ENCODE data around the gene NCOA1. TPM values are rescaled to one million over a fixed set of nuclear protein-coding genes. Genes with fewer than 3 reads are reported as not detected.
"Not testable (repeated sequence)": the region's sequence is repeated elsewhere in the genome, so short reads cannot be mapped to it uniquely, and the experiment has no call there.

Gene NCOA1
- total RNA-seq, 2 experiments from 2014 or later: 19.2 to 20.2 TPM

DNA sequence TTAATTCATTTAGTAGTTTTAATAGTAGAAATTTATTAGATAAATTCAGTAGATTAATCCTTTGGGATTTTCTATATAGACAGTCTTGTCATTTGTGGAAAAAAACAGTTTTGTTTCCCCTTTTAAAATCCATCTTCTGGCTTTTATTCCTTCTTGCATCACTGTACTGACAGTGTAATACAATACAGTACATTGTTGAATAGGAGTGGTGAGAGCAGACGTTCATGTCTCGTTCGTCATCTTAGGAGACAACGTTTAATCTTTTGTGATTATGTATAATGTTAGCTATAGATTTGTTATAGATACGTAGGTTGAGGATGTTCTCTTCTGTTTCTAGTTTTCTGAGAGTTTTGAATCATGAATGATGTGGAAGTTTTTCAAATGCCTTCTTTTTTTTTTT is 61.8 kb downstream of the NCOA1 start:
- Mint-ChIP-seq H3K4me3 (no peak overlapping the region), H3K9me3 (peaks cover 30% of the 10 kb centered on the region), H3K4me1 (peaks cover 11% of the 10 kb centered on the region), H3K27me3 (no peaks in the 10 kb centered on the region), H3K36me3 (peaks cover 59% of the 10 kb centered on the region), H3K27ac (no peak overlapping the region)
- no peak for DNase-seq

DNA sequence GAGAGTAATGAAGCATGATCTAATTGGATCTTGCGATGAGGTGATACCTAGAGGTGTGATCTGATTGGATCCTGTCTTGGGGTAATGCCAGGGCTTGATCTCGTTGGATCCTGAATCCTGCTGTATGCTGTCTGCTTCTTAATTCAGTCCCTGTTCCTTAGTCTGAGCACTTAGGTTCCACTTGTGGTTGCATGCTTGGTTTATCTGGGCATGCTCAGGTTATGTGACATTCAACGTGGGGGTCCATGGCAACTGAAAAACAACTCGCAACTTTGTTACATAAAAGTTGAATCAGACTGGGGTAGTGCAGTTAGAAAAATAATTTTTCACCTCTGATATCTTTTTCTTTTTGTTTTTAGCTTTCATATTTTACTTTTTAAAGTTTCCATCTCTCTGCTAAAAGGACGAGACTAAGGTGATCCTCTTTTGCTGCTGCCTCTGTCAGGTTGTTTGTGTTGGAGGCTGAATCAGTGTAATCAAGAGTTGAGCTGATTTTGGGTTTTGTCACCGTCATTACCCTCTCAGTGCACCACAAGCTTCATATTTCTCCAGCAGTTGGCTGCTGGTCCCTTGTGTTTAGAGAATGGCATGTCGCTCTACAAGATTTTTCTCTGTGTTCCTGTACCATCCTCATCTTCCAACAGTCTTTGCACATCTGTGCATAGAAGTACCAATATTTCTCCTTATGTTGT is 67.9 kb downstream of the NCOA1 start:
- H3K9me3 Mint-ChIP-seq: peaks cover 17% of the 10 kb centered on the region
- H3K4me1 Mint-ChIP-seq: peaks cover 19% of the 10 kb centered on the region
- peaks cover 58% of the 10 kb centered on the region for H3K36me3 Mint-ChIP-seq
- DNase-seq: no peak
- H3K27ac Mint-ChIP-seq: no peak overlapping the region
- H3K27me3 Mint-ChIP-seq: no peaks in the 10 kb centered on the region
- no peak overlapping the region for H3K4me3 Mint-ChIP-seq

DNA sequence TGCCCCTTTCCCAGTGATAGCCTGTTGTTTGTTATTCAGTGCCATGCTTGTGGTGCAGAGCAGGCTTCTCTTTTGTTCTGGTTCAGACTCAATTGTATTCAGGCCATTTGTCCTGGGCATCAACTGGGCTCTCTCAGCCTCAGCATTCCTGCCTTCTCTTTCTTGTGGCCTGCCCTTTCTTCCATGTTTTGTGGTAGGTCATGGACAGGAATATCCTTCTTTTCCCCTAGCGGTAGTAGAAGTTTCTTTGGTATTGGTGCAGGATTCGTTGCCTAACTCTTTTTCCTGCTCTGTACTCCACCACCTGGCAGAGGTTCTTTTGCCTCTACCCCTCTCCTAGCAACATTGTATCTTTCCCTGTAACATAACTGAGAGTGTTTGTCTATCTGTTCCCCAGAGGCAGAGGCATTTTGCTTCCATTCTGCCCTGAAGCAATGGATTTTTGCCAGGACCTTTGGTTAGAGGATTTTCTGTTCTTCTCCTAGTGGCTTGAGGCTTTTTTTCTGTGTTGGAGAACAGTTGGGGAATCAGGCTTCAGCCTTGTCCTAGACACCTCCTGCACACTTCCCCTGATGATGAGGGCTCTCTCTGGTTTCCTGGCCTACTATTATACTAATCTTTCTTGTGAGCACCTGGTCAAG is 68.5 kb downstream of the NCOA1 start:
- no peak overlapping the region for H3K4me3 Mint-ChIP-seq
- peaks cover 19% of the 10 kb centered on the region for H3K4me1 Mint-ChIP-seq
- peaks cover 14% of the 10 kb centered on the region for H3K9me3 Mint-ChIP-seq
- H3K27ac Mint-ChIP-seq: no peak overlapping the region
- no peaks in the 10 kb centered on the region for H3K27me3 Mint-ChIP-seq
- peaks cover 58% of the 10 kb centered on the region for H3K36me3 Mint-ChIP-seq
- DNase-seq: no peak

DNA sequence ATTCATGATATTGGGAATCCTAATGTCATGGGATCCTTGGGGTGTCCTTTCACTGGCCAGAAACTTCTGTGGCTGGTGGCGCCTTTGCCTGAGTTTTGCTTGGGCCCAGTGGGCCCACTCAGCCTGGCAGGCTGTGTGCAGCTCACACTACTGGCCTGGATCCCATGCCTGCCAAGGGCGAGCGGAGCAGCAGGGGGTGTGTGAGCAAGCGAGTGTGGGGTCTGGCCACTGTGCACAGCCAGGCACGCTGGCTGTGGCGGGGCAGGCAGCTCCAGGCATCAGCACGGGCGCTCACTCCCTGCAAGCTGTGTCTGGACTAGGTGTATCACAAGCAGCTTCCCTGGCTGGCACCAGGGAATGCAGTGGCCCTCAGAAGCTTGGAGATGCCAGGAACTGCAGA is 74.5 kb downstream of the NCOA1 start:
- Mint-ChIP-seq H3K36me3 (peaks cover 41% of the 10 kb centered on the region), H3K27ac (no peak overlapping the region), H3K4me3 (no peak overlapping the region), H3K4me1 (peaks cover 22% of the 10 kb centered on the region), H3K27me3 (no peaks in the 10 kb centered on the region), H3K9me3 (peaks cover 6% of the 10 kb centered on the region)
- no peak for DNase-seq

DNA sequence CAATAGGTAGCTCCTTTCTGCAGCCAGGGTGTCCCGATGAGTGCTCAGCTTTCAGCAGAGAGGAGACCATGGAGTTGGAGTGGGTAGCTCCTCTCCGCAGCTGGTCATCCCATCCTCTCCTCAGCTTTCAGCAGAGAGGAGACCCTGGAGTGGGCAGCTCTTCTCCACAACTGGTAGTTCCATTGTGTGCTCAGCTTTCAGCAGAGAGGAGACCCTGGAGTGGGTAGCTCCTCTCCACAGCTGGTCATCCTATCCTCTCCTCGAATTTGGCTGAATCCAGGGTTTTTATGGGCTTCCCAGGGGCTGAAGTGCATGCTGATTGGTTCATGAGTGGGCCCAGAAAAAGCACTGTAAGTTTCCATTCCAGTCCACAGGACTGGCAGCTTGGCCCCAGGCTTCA is 75.2 kb downstream of the NCOA1 start:
- peaks cover 44% of the 10 kb centered on the region for H3K36me3 Mint-ChIP-seq
- DNase-seq: no peak
- H3K27ac Mint-ChIP-seq: no peak overlapping the region
- H3K27me3 Mint-ChIP-seq: no peaks in the 10 kb centered on the region
- peaks cover 22% of the 10 kb centered on the region for H3K4me1 Mint-ChIP-seq
- peaks cover 6% of the 10 kb centered on the region for H3K9me3 Mint-ChIP-seq
- no peak overlapping the region for H3K4me3 Mint-ChIP-seq

DNA sequence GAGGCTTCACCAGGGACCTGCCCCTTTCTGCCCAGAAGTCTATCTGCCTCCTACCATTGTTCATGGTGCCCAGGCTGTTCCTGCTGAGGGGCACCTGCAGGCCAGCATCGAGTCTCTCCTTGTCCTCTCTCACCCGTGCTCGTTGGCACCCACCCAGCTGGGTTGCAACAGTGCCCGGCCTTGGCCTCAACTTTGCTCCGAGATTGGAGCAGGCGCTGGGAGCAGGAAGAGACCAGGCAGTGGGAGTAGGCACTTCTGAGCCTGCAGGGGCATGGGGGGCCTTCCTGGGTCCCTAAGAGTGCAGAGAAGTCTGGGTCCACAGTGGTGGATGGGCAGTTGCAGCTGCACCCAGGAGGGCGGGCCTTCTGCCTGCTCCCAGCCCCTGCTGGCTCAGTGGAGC is 75.6 kb downstream of the NCOA1 start:
- H3K9me3 Mint-ChIP-seq: peaks cover 6% of the 10 kb centered on the region
- no peak overlapping the region for H3K27ac Mint-ChIP-seq
- H3K4me1 Mint-ChIP-seq: peaks cover 24% of the 10 kb centered on the region
- H3K36me3 Mint-ChIP-seq: peaks cover 44% of the 10 kb centered on the region
- no peaks in the 10 kb centered on the region for H3K27me3 Mint-ChIP-seq
- no peak overlapping the region for H3K4me3 Mint-ChIP-seq
- no peak for DNase-seq

DNA sequence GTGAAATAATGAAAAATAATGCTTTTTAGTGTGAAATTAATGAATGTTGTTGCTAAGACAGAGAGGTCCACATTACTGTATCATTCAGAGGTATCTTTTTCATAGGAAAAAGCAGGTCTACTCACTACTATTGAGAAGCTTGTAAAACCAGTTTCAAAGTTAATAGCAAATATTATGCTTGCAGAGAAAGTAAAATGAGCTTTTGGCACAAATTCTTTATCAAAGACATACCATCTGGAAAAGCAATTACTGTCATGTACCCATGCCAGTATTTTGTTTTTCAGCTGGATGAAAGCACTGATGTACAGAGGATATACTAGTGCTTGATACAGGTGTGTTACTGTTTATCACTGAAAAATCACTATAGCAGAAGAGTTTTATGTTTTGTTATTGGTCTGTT is 77.5 kb downstream of the NCOA1 start:
- Mint-ChIP-seq H3K9me3 (peaks cover 6% of the 10 kb centered on the region), H3K4me3 (no peak overlapping the region), H3K27ac (no peak overlapping the region), H3K36me3 (peaks cover 48% of the 10 kb centered on the region), H3K4me1 (peaks cover 34% of the 10 kb centered on the region), H3K27me3 (no peaks in the 10 kb centered on the region)
- no peak for DNase-seq

DNA sequence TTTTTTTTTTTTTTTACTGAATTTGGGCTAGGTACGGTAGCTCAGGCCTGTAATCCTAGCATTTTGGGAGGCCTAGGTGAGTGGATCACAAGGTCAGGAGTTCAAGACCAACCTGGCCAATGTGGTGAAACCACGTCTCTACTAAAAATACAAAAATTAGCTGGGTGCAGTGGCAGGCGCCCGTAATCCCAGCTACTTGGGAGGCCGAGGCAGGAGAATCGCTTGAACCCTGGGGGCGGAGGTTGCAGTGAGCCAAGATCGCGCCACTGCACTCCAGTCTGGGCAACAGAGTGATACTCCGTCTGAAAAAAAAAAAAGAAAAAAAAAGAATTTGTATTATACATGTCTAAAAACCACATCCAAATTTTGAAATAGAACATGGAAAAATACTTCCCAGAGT is 78.5 kb downstream of the NCOA1 start:
- DNase-seq, H3K27ac Mint-ChIP-seq, H3K9me3 Mint-ChIP-seq, H3K27me3 Mint-ChIP-seq, H3K4me3 Mint-ChIP-seq: not testable (repeated sequence)
- H3K4me1 Mint-ChIP-seq: peaks cover 38% of the 10 kb centered on the region
- peaks cover 46% of the 10 kb centered on the region for H3K36me3 Mint-ChIP-seq

DNA sequence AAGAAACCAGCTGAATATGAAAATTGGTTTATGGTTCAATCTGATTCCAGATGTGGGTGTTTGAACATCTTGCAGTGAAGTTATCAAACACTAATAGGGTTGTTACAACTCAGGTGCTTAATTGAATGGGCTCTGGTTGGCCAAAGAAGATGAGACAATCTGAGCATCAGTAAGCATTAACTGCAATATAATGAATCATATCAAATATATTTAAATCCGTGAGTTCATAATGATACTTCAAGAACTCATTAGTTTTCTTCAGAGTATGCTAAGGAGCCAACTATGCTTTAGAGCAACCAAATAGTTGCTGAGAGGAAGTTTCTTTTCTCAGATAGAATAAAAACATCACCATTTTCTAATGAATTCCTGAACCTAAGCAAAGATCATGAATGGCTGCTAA is 79.2 kb downstream of the NCOA1 start:
- no peak overlapping the region for H3K27ac Mint-ChIP-seq
- no peak for DNase-seq
- H3K4me3 Mint-ChIP-seq: no peak overlapping the region
- peaks cover 6% of the 10 kb centered on the region for H3K9me3 Mint-ChIP-seq
- H3K4me1 Mint-ChIP-seq: peaks cover 43% of the 10 kb centered on the region
- no peaks in the 10 kb centered on the region for H3K27me3 Mint-ChIP-seq
- H3K36me3 Mint-ChIP-seq: peaks cover 49% of the 10 kb centered on the region

DNA sequence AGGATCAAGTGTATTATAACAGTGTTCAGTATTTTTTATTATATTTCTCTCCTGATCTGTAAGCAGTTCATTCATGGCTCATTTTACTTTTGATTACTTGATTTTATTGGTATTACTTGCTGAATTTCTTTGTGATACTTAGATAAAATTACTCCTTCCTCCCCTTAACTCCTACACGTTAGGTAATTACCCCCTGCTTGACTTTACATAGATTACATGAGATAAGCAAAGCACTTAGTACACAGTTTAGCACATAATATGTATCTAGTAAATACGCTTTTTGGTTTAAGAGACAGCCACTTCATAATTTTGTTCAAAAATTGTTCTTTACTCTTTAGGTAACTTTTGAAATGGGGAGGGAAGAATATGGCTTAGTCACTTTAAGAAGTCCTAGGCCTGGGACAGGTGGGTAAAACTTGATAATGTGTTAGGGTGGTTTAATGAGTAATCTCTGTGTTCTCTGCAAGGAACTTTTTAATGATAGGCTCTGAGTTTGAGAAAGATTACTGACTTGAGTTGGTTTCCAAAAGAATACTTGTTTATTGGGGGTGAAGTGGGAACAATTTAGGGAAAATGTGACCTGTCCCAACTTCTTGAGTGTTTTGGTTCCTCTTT is 80.9 kb downstream of the NCOA1 start:
- Mint-ChIP-seq H3K4me1 (peaks cover 58% of the 10 kb centered on the region), H3K9me3 (no peaks in the 10 kb centered on the region), H3K36me3 (peaks cover 42% of the 10 kb centered on the region), H3K27me3 (no peaks in the 10 kb centered on the region), H3K27ac (no peak overlapping the region), H3K4me3 (no peak overlapping the region)
- no peak for DNase-seq

DNA sequence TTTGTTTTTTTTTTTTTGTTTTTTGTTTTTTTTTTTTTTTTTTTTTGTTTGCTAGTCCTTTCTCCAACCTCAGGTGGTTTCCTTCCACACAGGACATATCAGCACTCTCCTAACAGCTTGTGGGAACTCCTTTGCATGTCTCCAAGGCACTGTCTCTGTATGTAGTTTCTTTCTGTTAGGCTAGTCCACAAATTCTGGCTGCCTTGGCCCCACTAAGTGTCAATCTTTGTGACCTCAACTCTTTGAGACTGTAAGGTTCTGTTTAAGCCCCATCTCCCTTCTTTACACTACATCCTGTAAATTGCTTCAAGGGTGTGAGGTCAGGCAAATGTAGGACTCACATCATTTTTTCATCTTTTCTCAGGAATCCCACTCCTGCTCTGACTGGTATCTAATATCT is 85.1 kb downstream of the NCOA1 start:
- no peak for DNase-seq
- Mint-ChIP-seq H3K36me3 (peaks cover 49% of the 10 kb centered on the region), H3K27me3 (no peaks in the 10 kb centered on the region), H3K27ac (peak overlapping the region; percentile 91), H3K4me3 (peak overlapping the region; percentile 32), H3K9me3 (peaks cover 3% of the 10 kb centered on the region), H3K4me1 (peaks cover 71% of the 10 kb centered on the region)

DNA sequence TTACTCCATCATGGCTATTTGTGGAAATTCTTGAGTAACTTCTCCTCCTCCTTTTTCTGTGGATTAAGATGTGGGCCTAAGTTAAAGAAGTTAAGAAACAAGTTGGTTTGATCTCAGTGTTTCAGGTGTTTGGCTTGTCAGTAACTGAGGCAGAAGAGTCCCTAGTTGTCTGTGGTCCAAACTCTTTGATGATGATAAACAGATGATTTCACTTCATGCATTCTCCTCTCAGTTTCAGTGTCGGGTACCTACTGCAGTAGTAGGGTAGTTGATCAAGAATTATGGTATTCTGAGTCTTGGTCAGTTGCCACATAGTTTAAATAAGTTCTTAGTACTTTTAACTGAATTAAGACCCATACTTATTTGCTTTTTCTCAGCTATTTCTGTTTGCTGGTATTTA is 85.6 kb downstream of the NCOA1 start:
- no peaks in the 10 kb centered on the region for H3K27me3 Mint-ChIP-seq
- H3K4me3 Mint-ChIP-seq: peak overlapping the region; percentile 15
- peak overlapping the region; percentile 91 for H3K27ac Mint-ChIP-seq
- peaks cover 3% of the 10 kb centered on the region for H3K9me3 Mint-ChIP-seq
- peaks cover 54% of the 10 kb centered on the region for H3K36me3 Mint-ChIP-seq
- DNase-seq: no peak
- peaks cover 74% of the 10 kb centered on the region for H3K4me1 Mint-ChIP-seq

DNA sequence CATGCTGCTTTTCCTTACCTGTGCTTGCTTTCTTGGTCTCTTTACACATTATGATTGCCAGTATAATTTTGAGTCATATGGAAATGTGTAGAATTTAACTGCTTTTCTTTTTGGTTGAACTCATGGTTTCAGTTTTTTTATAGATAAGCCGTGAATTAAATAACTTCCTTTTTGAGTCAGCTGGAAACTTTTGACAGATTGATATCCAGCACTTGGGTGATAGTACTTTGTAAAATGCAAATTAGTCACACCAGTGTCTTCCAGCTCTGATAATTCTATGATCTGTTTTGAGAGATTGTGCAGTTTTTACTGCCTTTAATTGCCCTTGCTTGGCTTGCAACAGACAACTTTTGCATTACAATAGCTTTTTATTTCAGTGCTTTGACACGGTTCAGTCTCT is 86.4 kb downstream of the NCOA1 start:
- Mint-ChIP-seq H3K27ac (peak overlapping the region; percentile 83), H3K9me3 (peaks cover 9% of the 10 kb centered on the region), H3K4me1 (peaks cover 74% of the 10 kb centered on the region), H3K27me3 (no peaks in the 10 kb centered on the region), H3K36me3 (peaks cover 55% of the 10 kb centered on the region), H3K4me3 (peak overlapping the region; percentile 56)
- no peak for DNase-seq

DNA sequence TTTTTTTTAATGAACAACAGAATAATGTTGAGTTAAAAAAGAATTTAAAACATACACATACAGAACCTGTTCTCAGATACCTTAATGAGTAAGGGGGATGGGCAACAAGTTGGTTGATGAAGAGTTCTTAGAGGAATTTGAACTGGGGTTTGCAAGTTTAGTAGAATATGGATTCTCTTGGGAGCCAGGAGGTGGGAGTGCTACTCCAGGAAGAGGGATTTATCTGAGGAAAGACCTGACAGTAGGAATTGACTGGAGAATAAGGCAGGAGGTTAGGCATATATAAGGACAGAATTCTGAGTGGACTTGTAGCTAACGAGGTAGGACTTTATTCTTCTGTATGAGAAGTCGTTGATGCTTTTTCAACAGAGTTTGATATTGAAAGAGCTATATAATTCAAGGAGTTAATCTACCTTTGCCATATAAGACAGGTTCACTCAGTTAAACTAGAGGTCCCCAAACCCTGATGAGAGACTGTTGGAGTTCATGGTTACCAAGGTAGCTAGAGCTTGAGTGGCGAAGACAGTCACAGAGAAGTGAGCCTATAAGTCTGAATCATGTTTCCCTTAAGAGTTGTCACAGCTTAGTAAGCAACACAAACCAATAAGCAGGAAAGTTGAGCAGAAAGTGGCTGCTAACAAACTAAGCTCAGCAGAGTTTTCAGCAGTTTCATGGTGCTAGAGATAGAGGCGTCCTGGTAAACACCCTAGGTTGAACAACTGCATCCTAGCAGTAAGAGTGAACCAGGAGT is 88.2 kb downstream of the NCOA1 start:
- no peak overlapping the region for H3K4me3 Mint-ChIP-seq

DNA sequence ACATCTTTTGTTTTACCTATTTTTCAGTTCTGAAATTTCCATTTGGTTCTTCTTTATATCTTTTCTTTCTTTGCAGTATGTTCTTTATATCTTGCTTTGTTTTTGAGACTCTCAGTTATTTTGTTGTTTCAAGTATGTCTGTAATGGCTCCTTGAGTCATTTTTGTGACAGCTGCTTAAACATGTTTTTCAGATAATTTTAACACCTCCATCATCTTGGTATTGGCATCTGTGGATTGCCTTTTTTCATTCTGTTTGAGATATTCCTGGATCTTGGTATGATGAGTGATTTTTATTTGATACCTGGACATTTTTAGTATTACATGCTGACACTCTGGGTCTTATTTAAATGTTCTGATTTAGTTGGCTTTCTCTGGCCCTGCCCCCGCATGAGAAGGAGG is 89.5 kb downstream of the NCOA1 start:
- peaks cover 12% of the 10 kb centered on the region for H3K9me3 Mint-ChIP-seq
- peak overlapping the region; percentile 19 for H3K27ac Mint-ChIP-seq
- no peaks in the 10 kb centered on the region for H3K27me3 Mint-ChIP-seq
- peaks cover 67% of the 10 kb centered on the region for H3K4me1 Mint-ChIP-seq
- H3K36me3 Mint-ChIP-seq: peaks cover 47% of the 10 kb centered on the region
- H3K4me3 Mint-ChIP-seq: no peak overlapping the region
- DNase-seq: no peak

More for the DNA sequence above, 88.2 kb downstream of the NCOA1 start:
- Mint-ChIP-seq H3K36me3 (peaks cover 54% of the 10 kb centered on the region), H3K27ac (peak overlapping the region; percentile 80), H3K4me1 (peaks cover 66% of the 10 kb centered on the region), H3K27me3 (no peaks in the 10 kb centered on the region), H3K9me3 (peaks cover 12% of the 10 kb centered on the region)
- no peak for DNase-seq

Data from activated naive CD8-positive, alpha-beta T cell treated with anti-CD3 and anti-CD28 coated beads for 36 hours (primary cell).